ENCODE data around the gene NLGN3. TPM values are rescaled to one million over a fixed set of nuclear protein-coding genes. Genes with fewer than 3 reads are reported as not detected.

NLGN3 gene
- total and polyA plus RNA-seq, 9 donors: 2.1 to 10.9 (median 5.2) TPM

- no peak for DNase-seq
- Histone ChIP-seq H3K27ac (no peak overlapping the region), H3K36me3 (no peaks in the 10 kb centered on the region), H3K9me3 (no peaks in the 10 kb centered on the region), H3K27me3 (no peaks in the 10 kb centered on the region), H3K4me3 (no peak overlapping the region), H3K4me1 (ENCODE audit: insufficient read depth) (no peaks in the 10 kb centered on the region)
- 74 to 78% (median 78%) methylated on average over 4 of the region's 4 CpGs for WGBS, 3 donors
- intact Hi-C loops (cut with DNase I): no loop called here
- TF ChIP-seq EP300 (IDR thresholded peaks at IDR 0.05): no peak
- no peak for TF ChIP-seq POLR2A (IDR thresholded peaks at IDR 0.05)
- TF ChIP-seq CTCF (IDR thresholded peaks at IDR 0.05): no peak
Observed at GRCh38 chrX:71107245-71107644, 37.4 kb upstream of the NLGN3 start.

GRCh38 chrX:71107762-71108360 is 36.8 kb upstream of the NLGN3 start:
- no peaks in the 10 kb centered on the region for H3K4me1 ChIP-seq (ENCODE audit: insufficient read depth)
- H3K9me3 ChIP-seq: no peaks in the 10 kb centered on the region
- H3K36me3 ChIP-seq: no peaks in the 10 kb centered on the region
- intact Hi-C loops (cut with DNase I): no loop called here
- 46 to 55% (median 53%) methylated on average over 9 of the region's 9 CpGs for WGBS, 3 donors
- H3K27ac ChIP-seq: no peak overlapping the region
- no peak for TF ChIP-seq CTCF (IDR thresholded peaks at IDR 0.05)
- TF ChIP-seq EP300 (IDR thresholded peaks at IDR 0.05): no peak
- TF ChIP-seq POLR2A (IDR thresholded peaks at IDR 0.05): no peak
- no peak for DNase-seq
- H3K27me3 ChIP-seq: no peaks in the 10 kb centered on the region
- H3K4me3 ChIP-seq: no peak overlapping the region

- no peak for DNase-seq
- intact Hi-C loops (cut with DNase I): no loop called here
- Histone ChIP-seq H3K4me3 (no peak overlapping the region), H3K27me3 (no peaks in the 10 kb centered on the region), H3K4me1 (ENCODE audit: insufficient read depth) (no peaks in the 10 kb centered on the region), H3K27ac (no peak overlapping the region), H3K9me3 (no peaks in the 10 kb centered on the region), H3K36me3 (no peaks in the 10 kb centered on the region)
- WGBS, 3 donors: 81 to 86% (median 82%) methylated on average over 6 of the region's 6 CpGs
- no peak for TF ChIP-seq POLR2A (IDR thresholded peaks at IDR 0.05)
Observed at GRCh38 chrX:71109051-71109450, 35.6 kb upstream of the NLGN3 start.

- no peak for DNase-seq
- H3K36me3 ChIP-seq: no peaks in the 10 kb centered on the region
- no peaks in the 10 kb centered on the region for H3K4me1 ChIP-seq (ENCODE audit: insufficient read depth)
- H3K27me3 ChIP-seq: no peaks in the 10 kb centered on the region
- no peak within 1 kb of the TSS for H3K4me3 ChIP-seq
- H3K27ac ChIP-seq: no peak within 1 kb of the TSS
- WGBS, 3 donors: 53 to 63% (median 63%) methylated on average over 8 of the region's 8 CpGs
- TF ChIP-seq EP300 (IDR thresholded peaks at IDR 0.05) (no peak), CTCF (IDR thresholded peaks at IDR 0.05) (no peak), POLR2A (IDR thresholded peaks at IDR 0.05) (no peak)
- intact Hi-C loops (cut with DNase I): no loop called here
- H3K9me3 ChIP-seq: no peaks in the 10 kb centered on the region
Observed at GRCh38 chrX:71111141-71111843, 33.3 kb upstream of the NLGN3 start, which contains the start of gene IL2RG. TSS of gene IL2RG (minus strand) at chrX:71111577. CDS start at chrX:71111539, 38 bp downstream.

GRCh38 chrX:71111921-71112431 is 32.7 kb upstream of the NLGN3 start:
- intact Hi-C loops (cut with DNase I): no loop called here
- Histone ChIP-seq H3K4me1 (ENCODE audit: insufficient read depth) (no peaks in the 10 kb centered on the region), H3K4me3 (no peak overlapping the region), H3K9me3 (no peaks in the 10 kb centered on the region), H3K36me3 (no peaks in the 10 kb centered on the region), H3K27ac (no peak overlapping the region), H3K27me3 (no peaks in the 10 kb centered on the region)
- TF ChIP-seq CTCF (IDR thresholded peaks at IDR 0.05): no peak
- no peak for TF ChIP-seq EP300 (IDR thresholded peaks at IDR 0.05)
- TF ChIP-seq POLR2A (IDR thresholded peaks at IDR 0.05): no peak
- DNase-seq: no peak
- 53 to 67% (median 56%) methylated on average over 5 of the region's 5 CpGs for WGBS, 3 donors
